ENCODE data around the gene TERT.
"Not testable (repeated sequence)": the region's sequence is repeated elsewhere in the genome, so short reads cannot be mapped to it uniquely, and the experiment has no call there.

The TERT gene

GRCh38 chr5:1268056-1268455 is 26.8 kb downstream of the TERT start:
- peaks cover 23% of the 10 kb centered on the region for H3K36me3 ChIP-seq (ENCODE audit: insufficient read depth, low read depth, low read length)
- no peak overlapping the region for H3K4me3 ChIP-seq (ENCODE audit: low read length)
- no peak overlapping the region for H3K27ac ChIP-seq (ENCODE audit: low read length)

GRCh38 chr5:1267464-1267863 is 27.4 kb downstream of the TERT start:
- H3K4me1 ChIP-seq (ENCODE audit: insufficient read depth, low read length); H3K27ac ChIP-seq (ENCODE audit: low read length); H3K9ac ChIP-seq (ENCODE audit: low read depth, low read length); H3K4me3 ChIP-seq (ENCODE audit: low read length); H3K27me3 ChIP-seq (ENCODE audit: insufficient read depth, low read length); H3K9me3 ChIP-seq (ENCODE audit: insufficient read depth, low read depth, low read length): not testable (repeated sequence)
- H3K36me3 ChIP-seq (ENCODE audit: insufficient read depth, low read depth, low read length) = peaks cover 23% of the 10 kb centered on the region

More at GRCh38 chr5:1268056-1268455, 26.8 kb downstream of the TERT start:
- H3K9ac ChIP-seq (ENCODE audit: low read depth, low read length) = no peak overlapping the region
- H3K4me1 ChIP-seq (ENCODE audit: insufficient read depth, low read length) = no peaks in the 10 kb centered on the region
- H3K9me3 ChIP-seq (ENCODE audit: insufficient read depth, low read depth, low read length) = no peaks in the 10 kb centered on the region
- no peaks in the 10 kb centered on the region for H3K27me3 ChIP-seq (ENCODE audit: insufficient read depth, low read length)

- Histone ChIP-seq H3K4me3 (ENCODE audit: low read length) (no peak overlapping the region), H3K36me3 (ENCODE audit: insufficient read depth, low read depth, low read length) (peaks cover 20% of the 10 kb centered on the region)
These were observed 28.1 kb downstream of the TERT start for GRCh38 chr5:1266791-1267190.

GRCh38 chr5:1265461-1266455 is 29.1 kb downstream of the TERT start:
- Histone ChIP-seq H3K4me1 (ENCODE audit: insufficient read depth, low read length) (no peaks in the 10 kb centered on the region), H3K4me3 (ENCODE audit: low read length) (no peak overlapping the region), H3K27me3 (ENCODE audit: insufficient read depth, low read length) (no peaks in the 10 kb centered on the region), H3K27ac (ENCODE audit: low read length) (no peak overlapping the region), H3K9me3 (ENCODE audit: insufficient read depth, low read depth, low read length) (no peaks in the 10 kb centered on the region), H3K36me3 (ENCODE audit: insufficient read depth, low read depth, low read length) (peaks cover 17% of the 10 kb centered on the region), H3K9ac (ENCODE audit: low read depth, low read length) (no peak overlapping the region)

More at GRCh38 chr5:1266791-1267190, 28.1 kb downstream of the TERT start:
- Histone ChIP-seq H3K4me1 (ENCODE audit: insufficient read depth, low read length) (no peaks in the 10 kb centered on the region), H3K27ac (ENCODE audit: low read length) (no peak overlapping the region), H3K27me3 (ENCODE audit: insufficient read depth, low read length) (no peaks in the 10 kb centered on the region), H3K9ac (ENCODE audit: low read depth, low read length) (no peak overlapping the region), H3K9me3 (ENCODE audit: insufficient read depth, low read depth, low read length) (no peaks in the 10 kb centered on the region)

GRCh38 chr5:1265026-1265425 is 29.8 kb downstream of the TERT start:
- H3K9me3 ChIP-seq (ENCODE audit: insufficient read depth, low read depth, low read length) = no peaks in the 10 kb centered on the region
- peaks cover 12% of the 10 kb centered on the region for H3K36me3 ChIP-seq (ENCODE audit: insufficient read depth, low read depth, low read length)
- H3K27ac ChIP-seq (ENCODE audit: low read length) = no peak overlapping the region
- H3K4me1 ChIP-seq (ENCODE audit: insufficient read depth, low read length) = no peaks in the 10 kb centered on the region
- H3K27me3 ChIP-seq (ENCODE audit: insufficient read depth, low read length) = no peaks in the 10 kb centered on the region
- no peak overlapping the region for H3K9ac ChIP-seq (ENCODE audit: low read depth, low read length)
- no peak overlapping the region for H3K4me3 ChIP-seq (ENCODE audit: low read length)

GRCh38 chr5:1264211-1264610 is 30.7 kb downstream of the TERT start:
- no peak overlapping the region for H3K9ac ChIP-seq (ENCODE audit: low read depth, low read length)
- no peak overlapping the region for H3K4me3 ChIP-seq (ENCODE audit: low read length)
- H3K9me3 ChIP-seq (ENCODE audit: insufficient read depth, low read depth, low read length) = no peaks in the 10 kb centered on the region
- H3K27ac ChIP-seq (ENCODE audit: low read length) = no peak overlapping the region
- H3K4me1 ChIP-seq (ENCODE audit: insufficient read depth, low read length) = no peaks in the 10 kb centered on the region
- peaks cover 12% of the 10 kb centered on the region for H3K36me3 ChIP-seq (ENCODE audit: insufficient read depth, low read depth, low read length)
- H3K27me3 ChIP-seq (ENCODE audit: insufficient read depth, low read length) = no peaks in the 10 kb centered on the region

- Histone ChIP-seq H3K27ac (ENCODE audit: low read length) (no peak overlapping the region), H3K36me3 (ENCODE audit: insufficient read depth, low read depth, low read length) (peaks cover 6% of the 10 kb centered on the region), H3K9ac (ENCODE audit: low read depth, low read length) (no peak overlapping the region), H3K4me3 (ENCODE audit: low read length) (no peak overlapping the region), H3K4me1 (ENCODE audit: insufficient read depth, low read length) (no peaks in the 10 kb centered on the region), H3K27me3 (ENCODE audit: insufficient read depth, low read length) (no peaks in the 10 kb centered on the region), H3K9me3 (ENCODE audit: insufficient read depth, low read depth, low read length) (no peaks in the 10 kb centered on the region)
These were observed 32.5 kb downstream of the TERT start for GRCh38 chr5:1262381-1262780.

- Histone ChIP-seq H3K36me3 (ENCODE audit: insufficient read depth, low read depth, low read length) (peaks cover 6% of the 10 kb centered on the region), H3K9me3 (ENCODE audit: insufficient read depth, low read depth, low read length) (no peaks in the 10 kb centered on the region), H3K9ac (ENCODE audit: low read depth, low read length) (no peak overlapping the region), H3K27ac (ENCODE audit: low read length) (no peak overlapping the region), H3K27me3 (ENCODE audit: insufficient read depth, low read length) (no peaks in the 10 kb centered on the region), H3K4me1 (ENCODE audit: insufficient read depth, low read length) (no peaks in the 10 kb centered on the region), H3K4me3 (ENCODE audit: low read length) (no peak overlapping the region)
These were observed 33.2 kb downstream of the TERT start for GRCh38 chr5:1261643-1262042.

GRCh38 chr5:1259806-1260480 is 34.9 kb downstream of the TERT start:
- Histone ChIP-seq H3K9me3 (ENCODE audit: insufficient read depth, low read depth, low read length) (no peaks in the 10 kb centered on the region), H3K27me3 (ENCODE audit: insufficient read depth, low read length) (no peaks in the 10 kb centered on the region), H3K4me1 (ENCODE audit: insufficient read depth, low read length) (no peaks in the 10 kb centered on the region), H3K4me3 (ENCODE audit: low read length) (no peak overlapping the region), H3K9ac (ENCODE audit: low read depth, low read length) (no peak overlapping the region), H3K36me3 (ENCODE audit: insufficient read depth, low read depth, low read length) (no peaks in the 10 kb centered on the region; the same call in none of the 2 replicates), H3K27ac (ENCODE audit: low read length) (no peak overlapping the region)

GRCh38 chr5:1257841-1258240 is 37.0 kb downstream of the TERT start:
- Histone ChIP-seq H3K4me1 (ENCODE audit: insufficient read depth, low read length) (no peaks in the 10 kb centered on the region), H3K9me3 (ENCODE audit: insufficient read depth, low read depth, low read length) (no peaks in the 10 kb centered on the region), H3K27me3 (ENCODE audit: insufficient read depth, low read length) (no peaks in the 10 kb centered on the region), H3K9ac (ENCODE audit: low read depth, low read length) (no peak overlapping the region), H3K4me3 (ENCODE audit: low read length) (no peak overlapping the region), H3K27ac (ENCODE audit: low read length) (no peak overlapping the region), H3K36me3 (ENCODE audit: insufficient read depth, low read depth, low read length) (no peaks in the 10 kb centered on the region; the same call in 1 of the 2 replicates)

GRCh38 chr5:1257363-1257762 is 37.5 kb downstream of the TERT start:
- Histone ChIP-seq H3K27me3 (ENCODE audit: insufficient read depth, low read length) (no peaks in the 10 kb centered on the region), H3K9ac (ENCODE audit: low read depth, low read length) (no peak overlapping the region), H3K9me3 (ENCODE audit: insufficient read depth, low read depth, low read length) (no peaks in the 10 kb centered on the region), H3K4me1 (ENCODE audit: insufficient read depth, low read length) (no peaks in the 10 kb centered on the region), H3K4me3 (ENCODE audit: low read length) (no peak overlapping the region), H3K36me3 (ENCODE audit: insufficient read depth, low read depth, low read length) (no peaks in the 10 kb centered on the region; the same call in 1 of the 2 replicates), H3K27ac (ENCODE audit: low read length) (no peak overlapping the region)

GRCh38 chr5:1256776-1257175 is 38.1 kb downstream of the TERT start:
- Histone ChIP-seq H3K9me3 (ENCODE audit: insufficient read depth, low read depth, low read length) (no peaks in the 10 kb centered on the region), H3K36me3 (ENCODE audit: insufficient read depth, low read depth, low read length) (no peaks in the 10 kb centered on the region; the same call in 1 of the 2 replicates), H3K4me3 (ENCODE audit: low read length) (no peak overlapping the region), H3K27ac (ENCODE audit: low read length) (no peak overlapping the region), H3K9ac (ENCODE audit: low read depth, low read length) (no peak overlapping the region), H3K4me1 (ENCODE audit: insufficient read depth, low read length) (no peaks in the 10 kb centered on the region), H3K27me3 (ENCODE audit: insufficient read depth, low read length) (no peaks in the 10 kb centered on the region)

Data from iPS-20b (cell line).